Femur (tissue), 1 donor: ENCODE measurements around the gene SHLD1.
"Not testable (repeated sequence)": the region's sequence is repeated elsewhere in the genome, so short reads cannot be mapped to it uniquely, and the experiment has no call there.

Experiments used
- DNase-seq: peaks from one replicate; pipeline ENCODE4 v3.0.0-alpha.2; 2017

SHLD1 gene

GRCh38 chr20:5737966-5738365 lies 12.2 kb upstream of the SHLD1 start:
- no peak for DNase-seq

- DNase-seq: not testable (repeated sequence)
These were observed 9.6 kb upstream of the SHLD1 start for GRCh38 chr20:5740643-5741042.

- no peak for DNase-seq
These were observed 9.1 kb upstream of the SHLD1 start for GRCh38 chr20:5741089-5741488.

- DNase-seq: no peak
These were observed 8.2 kb upstream of the SHLD1 start for GRCh38 chr20:5742041-5742440.

- DNase-seq: no peak
These were observed 4.7 kb upstream of the SHLD1 start for GRCh38 chr20:5745416-5746030.

GRCh38 chr20:5746064-5746463 lies 4.1 kb upstream of the SHLD1 start:
- no peak for DNase-seq

- no peak for DNase-seq
These were observed 2.0 kb upstream of the SHLD1 start for GRCh38 chr20:5748246-5748645.

- DNase-seq: not testable (repeated sequence)
These were observed 669 bp upstream of the SHLD1 start for GRCh38 chr20:5749512-5749951.

GRCh38 chr20:5751856-5752255 lies 1.7 kb downstream of the SHLD1 start:
- no peak for DNase-seq

- DNase-seq: no peak
These were observed 3.6 kb downstream of the SHLD1 start for GRCh38 chr20:5753814-5754213.

- no peak for DNase-seq
These were observed 7.7 kb downstream of the SHLD1 start for GRCh38 chr20:5757949-5758348.

GRCh38 chr20:5766085-5766764 lies 16.0 kb downstream of the SHLD1 start:
- DNase-seq: no peak

- peak; percentile 37 for DNase-seq
These were observed 17.4 kb downstream of the SHLD1 start for GRCh38 chr20:5767493-5768098.

GRCh38 chr20:5770231-5770986 lies 20.2 kb downstream of the SHLD1 start:
- no peak for DNase-seq

- no peak for DNase-seq
These were observed 20.8 kb downstream of the SHLD1 start for GRCh38 chr20:5770987-5771318.

GRCh38 chr20:5772704-5773103 lies 22.5 kb downstream of the SHLD1 start:
- DNase-seq: no peak

GRCh38 chr20:5773589-5773988 lies 23.4 kb downstream of the SHLD1 start:
- no peak for DNase-seq

GRCh38 chr20:5776077-5776476 lies 25.9 kb downstream of the SHLD1 start:
- no peak for DNase-seq

- DNase-seq: no peak
These were observed 29.1 kb downstream of the SHLD1 start for GRCh38 chr20:5779071-5779900.

GRCh38 chr20:5780846-5781217 lies 30.6 kb downstream of the SHLD1 start:
- DNase-seq: no peak

- not testable (repeated sequence) for DNase-seq
These were observed 31.2 kb downstream of the SHLD1 start for GRCh38 chr20:5781367-5781766.

- no peak for DNase-seq
These were observed 31.9 kb downstream of the SHLD1 start for GRCh38 chr20:5781798-5782750.
